ENCODE measurements around the gene ENTPD3.

The ENTPD3 gene

DNA sequence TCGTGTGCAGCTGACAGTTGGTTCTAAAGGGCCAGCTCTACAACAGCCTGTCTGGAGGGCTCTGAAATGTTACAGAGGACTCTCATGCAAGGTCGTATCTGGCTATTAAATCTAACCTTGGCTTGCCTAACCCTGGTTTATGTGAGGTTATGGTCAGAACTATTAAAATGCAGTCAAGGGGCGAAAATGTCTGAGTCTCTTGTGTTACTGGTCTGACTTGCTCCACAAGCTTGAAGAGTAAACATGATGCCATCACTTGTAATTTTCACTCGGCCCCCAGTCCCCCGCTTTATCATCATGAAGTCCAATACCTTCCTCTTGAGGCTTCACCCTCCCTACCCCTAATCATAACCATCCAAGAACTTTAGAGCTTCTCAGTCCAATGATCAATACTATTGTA, 9.4 kb downstream of the ENTPD3 start:
- no peak for TF ChIP-seq TCF4 (CRISPR knock-in tag; IDR thresholded peaks at IDR 0.05; ENCODE audit: borderline replicate concordance)
- no peak for TF ChIP-seq ARNTL (CRISPR knock-in tag; IDR thresholded peaks at IDR 0.05; ENCODE audit: borderline replicate concordance, low read depth)
- no peak for TF ChIP-seq ZNF70 (CRISPR knock-in tag; IDR thresholded peaks at IDR 0.05)
- TF ChIP-seq, protein P1, sequence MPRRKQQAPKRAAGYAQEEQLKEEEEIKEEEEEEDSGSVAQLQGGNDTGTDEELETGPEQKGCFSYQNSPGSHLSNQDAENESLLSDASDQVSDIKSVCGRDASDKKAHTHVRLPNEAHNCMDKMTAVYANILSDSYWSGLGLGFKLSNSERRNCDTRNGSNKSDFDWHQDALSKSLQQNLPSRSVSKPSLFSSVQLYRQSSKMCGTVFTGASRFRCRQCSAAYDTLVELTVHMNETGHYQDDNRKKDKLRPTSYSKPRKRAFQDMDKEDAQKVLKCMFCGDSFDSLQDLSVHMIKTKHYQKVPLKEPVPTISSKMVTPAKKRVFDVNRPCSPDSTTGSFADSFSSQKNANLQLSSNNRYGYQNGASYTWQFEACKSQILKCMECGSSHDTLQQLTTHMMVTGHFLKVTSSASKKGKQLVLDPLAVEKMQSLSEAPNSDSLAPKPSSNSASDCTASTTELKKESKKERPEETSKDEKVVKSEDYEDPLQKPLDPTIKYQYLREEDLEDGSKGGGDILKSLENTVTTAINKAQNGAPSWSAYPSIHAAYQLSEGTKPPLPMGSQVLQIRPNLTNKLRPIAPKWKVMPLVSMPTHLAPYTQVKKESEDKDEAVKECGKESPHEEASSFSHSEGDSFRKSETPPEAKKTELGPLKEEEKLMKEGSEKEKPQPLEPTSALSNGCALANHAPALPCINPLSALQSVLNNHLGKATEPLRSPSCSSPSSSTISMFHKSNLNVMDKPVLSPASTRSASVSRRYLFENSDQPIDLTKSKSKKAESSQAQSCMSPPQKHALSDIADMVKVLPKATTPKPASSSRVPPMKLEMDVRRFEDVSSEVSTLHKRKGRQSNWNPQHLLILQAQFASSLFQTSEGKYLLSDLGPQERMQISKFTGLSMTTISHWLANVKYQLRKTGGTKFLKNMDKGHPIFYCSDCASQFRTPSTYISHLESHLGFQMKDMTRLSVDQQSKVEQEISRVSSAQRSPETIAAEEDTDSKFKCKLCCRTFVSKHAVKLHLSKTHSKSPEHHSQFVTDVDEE (CRISPR knock-in tag; IDR thresholded peaks at IDR 0.05), result no peak
- TF ChIP-seq, protein P2, sequence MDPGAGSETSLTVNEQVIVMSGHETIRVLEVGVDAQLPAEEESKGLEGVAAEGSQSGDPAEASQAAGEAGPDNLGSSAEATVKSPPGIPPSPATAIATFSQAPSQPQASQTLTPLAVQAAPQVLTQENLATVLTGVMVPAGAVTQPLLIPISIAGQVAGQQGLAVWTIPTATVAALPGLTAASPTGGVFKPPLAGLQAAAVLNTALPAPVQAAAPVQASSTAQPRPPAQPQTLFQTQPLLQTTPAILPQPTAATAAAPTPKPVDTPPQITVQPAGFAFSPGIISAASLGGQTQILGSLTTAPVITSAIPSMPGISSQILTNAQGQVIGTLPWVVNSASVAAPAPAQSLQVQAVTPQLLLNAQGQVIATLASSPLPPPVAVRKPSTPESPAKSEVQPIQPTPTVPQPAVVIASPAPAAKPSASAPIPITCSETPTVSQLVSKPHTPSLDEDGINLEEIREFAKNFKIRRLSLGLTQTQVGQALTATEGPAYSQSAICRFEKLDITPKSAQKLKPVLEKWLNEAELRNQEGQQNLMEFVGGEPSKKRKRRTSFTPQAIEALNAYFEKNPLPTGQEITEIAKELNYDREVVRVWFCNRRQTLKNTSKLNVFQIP (CRISPR knock-in tag; IDR thresholded peaks at IDR 0.05; ENCODE audit: borderline replicate concordance, low read depth), result no peak
- ATAC-seq, result no peak

DNA sequence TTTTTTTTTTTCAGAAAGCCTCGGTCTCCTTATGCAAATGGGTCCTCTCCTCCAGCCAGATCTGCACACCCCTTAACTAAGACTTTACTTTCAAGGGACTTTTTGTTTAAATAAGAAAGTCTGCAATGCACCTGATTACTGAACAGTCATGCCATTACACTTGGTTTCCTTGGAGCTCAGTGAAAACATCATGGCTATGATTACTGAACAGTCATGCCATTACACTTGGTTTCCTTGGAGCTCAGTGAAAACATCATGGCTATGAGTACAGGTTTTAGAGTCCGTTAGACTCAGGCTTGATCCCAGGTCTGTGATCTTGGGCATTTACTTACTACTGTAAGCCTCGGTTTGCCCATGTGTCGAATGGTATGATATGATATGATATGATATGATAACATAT, 10.1 kb downstream of the ENTPD3 start:
- no peak for ATAC-seq
- TF ChIP-seq SNAI2 (CRISPR knock-in tag; IDR thresholded peaks at IDR 0.05) (no peak), ZFP3 (CRISPR knock-in tag; IDR thresholded peaks at IDR 0.05) (no peak), ARNTL (CRISPR knock-in tag; IDR thresholded peaks at IDR 0.05; ENCODE audit: borderline replicate concordance, low read depth) (no peak), CSDC2 (CRISPR knock-in tag; IDR thresholded peaks at IDR 0.05) (no peak), ZC3H10 (CRISPR knock-in tag; IDR thresholded peaks at IDR 0.05) (no peak), TOX (CRISPR knock-in tag; IDR thresholded peaks at IDR 0.05; ENCODE audit: borderline replicate concordance) (no peak), TCF4 (CRISPR knock-in tag; IDR thresholded peaks at IDR 0.05; ENCODE audit: borderline replicate concordance) (no peak)

DNA sequence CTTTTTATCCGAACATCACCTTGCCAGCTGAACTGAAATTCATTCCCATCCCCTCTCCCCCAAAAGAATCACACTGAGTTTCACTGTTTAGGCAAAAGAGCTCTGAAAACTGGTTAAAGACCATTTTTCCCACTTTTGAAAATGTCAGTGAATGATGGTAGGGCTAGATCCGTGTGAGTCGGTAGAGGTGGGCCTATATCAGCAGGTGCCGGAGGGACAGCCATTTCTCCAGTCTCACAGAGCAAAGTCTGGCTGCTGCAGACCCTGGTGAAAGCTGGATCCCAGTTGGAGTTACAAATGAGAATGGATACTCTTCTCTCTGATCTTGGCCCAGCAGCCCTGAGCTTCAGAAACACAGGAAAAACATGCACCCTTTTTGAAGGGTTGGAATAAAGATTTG, 10.9 kb downstream of the ENTPD3 start:
- no peak for ATAC-seq
- TF ChIP-seq, protein P3, sequence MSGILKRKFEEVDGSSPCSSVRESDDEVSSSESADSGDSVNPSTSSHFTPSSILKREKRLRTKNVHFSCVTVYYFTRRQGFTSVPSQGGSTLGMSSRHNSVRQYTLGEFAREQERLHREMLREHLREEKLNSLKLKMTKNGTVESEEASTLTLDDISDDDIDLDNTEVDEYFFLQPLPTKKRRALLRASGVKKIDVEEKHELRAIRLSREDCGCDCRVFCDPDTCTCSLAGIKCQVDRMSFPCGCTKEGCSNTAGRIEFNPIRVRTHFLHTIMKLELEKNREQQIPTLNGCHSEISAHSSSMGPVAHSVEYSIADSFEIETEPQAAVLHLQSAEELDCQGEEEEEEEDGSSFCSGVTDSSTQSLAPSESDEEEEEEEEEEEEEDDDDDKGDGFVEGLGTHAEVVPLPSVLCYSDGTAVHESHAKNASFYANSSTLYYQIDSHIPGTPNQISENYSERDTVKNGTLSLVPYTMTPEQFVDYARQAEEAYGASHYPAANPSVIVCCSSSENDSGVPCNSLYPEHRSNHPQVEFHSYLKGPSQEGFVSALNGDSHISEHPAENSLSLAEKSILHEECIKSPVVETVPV (CRISPR knock-in tag; IDR thresholded peaks at IDR 0.05), result no peak
- TF ChIP-seq, protein P2 (CRISPR knock-in tag; IDR thresholded peaks at IDR 0.05; ENCODE audit: borderline replicate concordance, low read depth), result no peak
- no peak for TF ChIP-seq BACH2 (CRISPR knock-in tag; IDR thresholded peaks at IDR 0.05; ENCODE audit: borderline replicate concordance)
- no peak for TF ChIP-seq ZFP3 (CRISPR knock-in tag; IDR thresholded peaks at IDR 0.05)
- no peak for TF ChIP-seq RARB (CRISPR knock-in tag; IDR thresholded peaks at IDR 0.05)
- TF ChIP-seq OSR1 (CRISPR knock-in tag; IDR thresholded peaks at IDR 0.05), result no peak
- no peak for TF ChIP-seq ZFP30 (CRISPR knock-in tag; IDR thresholded peaks at IDR 0.05)
- TF ChIP-seq TOX (CRISPR knock-in tag; IDR thresholded peaks at IDR 0.05; ENCODE audit: borderline replicate concordance), result no peak
- TF ChIP-seq PPARA (CRISPR knock-in tag; IDR thresholded peaks at IDR 0.05; ENCODE audit: borderline replicate concordance), result no peak
- TF ChIP-seq TCF4 (CRISPR knock-in tag; IDR thresholded peaks at IDR 0.05; ENCODE audit: borderline replicate concordance), result no peak
- no peak for TF ChIP-seq ISL1 (CRISPR knock-in tag; IDR thresholded peaks at IDR 0.05)
- no peak for TF ChIP-seq CSDC2 (CRISPR knock-in tag; IDR thresholded peaks at IDR 0.05)

DNA sequence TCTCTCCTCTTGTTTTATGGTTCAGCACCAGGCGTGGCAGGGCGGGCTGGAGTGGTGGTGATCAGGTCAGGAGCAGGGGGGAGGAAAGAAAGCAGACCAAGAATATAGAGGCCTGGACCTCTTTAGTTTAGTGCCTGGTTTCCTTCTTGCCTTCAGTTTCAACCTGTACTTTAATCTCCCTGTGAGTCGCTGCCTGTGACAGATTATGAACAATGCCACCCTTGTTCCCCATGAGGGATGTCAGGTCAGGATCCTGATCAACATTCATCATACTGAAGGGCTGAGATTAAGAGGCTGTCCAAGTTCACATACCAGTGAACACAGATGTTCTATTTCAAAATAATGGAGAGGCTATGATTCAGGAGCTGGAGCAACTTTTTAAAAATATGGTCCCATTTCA, 11.4 kb downstream of the ENTPD3 start:
- TF ChIP-seq RARB (CRISPR knock-in tag; IDR thresholded peaks at IDR 0.05) (no peak), SNAI2 (CRISPR knock-in tag; IDR thresholded peaks at IDR 0.05) (peak; percentile 50; the same call in 1 of the 2 replicates), ISL1 (CRISPR knock-in tag; IDR thresholded peaks at IDR 0.05) (peak; percentile 46; the same call in 1 of the 2 replicates), TOX (CRISPR knock-in tag; IDR thresholded peaks at IDR 0.05; ENCODE audit: borderline replicate concordance) (no peak), ZNF565 (CRISPR knock-in tag; conservative IDR thresholded peaks at IDR 0.05; ENCODE audit: low read depth) (no peak)
- ATAC-seq, result no peak

All from SK-N-SH treated with all-trans-retinoic acid at 6 μM for 48 hours (cell line).